HepG2 (cell line): Measurements from ENCODE around the gene TMPO. TPM values are rescaled to one million over a fixed set of nuclear protein-coding genes. Genes with fewer than 3 reads are reported as not detected.
A peak's percentile ranks its signal among the peaks of the same experiment; 100 is the strongest.

Experiments
- AGO1 ChIP-seq: fragments of 200-400 bp; formaldehyde crosslinking; IDR thresholded peaks from 2 replicates; pipeline ENCODE4 v1.6.1; 2017; ENCODE audit warnings: mild to moderate bottlenecking, low read depth, low read length, moderate library complexity; ENCODE audit not compliant: poor library complexity, severe bottlenecking
- HNRNPL ChIP-seq: fragments of 200-400 bp; formaldehyde crosslinking; IDR thresholded peaks from 2 replicates; pipeline ENCODE4 v1.6.1; 2017; ENCODE audit warnings: mild to moderate bottlenecking, low read depth, low read length
- IRF1 ChIP-seq: sonication (generic); formaldehyde crosslinking; IDR thresholded peaks from 2 replicates; pipeline ENCODE4 v1.4.0; 2020; ENCODE audit warnings: low read depth, mild to moderate bottlenecking, missing genetic modification reagents
- LRRFIP1 ChIP-seq: sonication (generic); formaldehyde crosslinking; conservative IDR thresholded peaks from 2 replicates; pipeline ENCODE4 v1.4.0; 2020; ENCODE audit warnings: missing genetic modification reagents
- MYC ChIP-seq: sonication (generic); formaldehyde crosslinking; IDR thresholded peaks from 2 replicates; pipeline ENCODE4 v1.9.0; 2021; ENCODE audit warnings: missing genetic modification reagents, borderline replicate concordance
- ONECUT2 ChIP-seq: sonication (generic); formaldehyde crosslinking; IDR thresholded peaks from 2 replicates; pipeline ENCODE4 v1.4.0; 2020; ENCODE audit warnings: missing genetic modification reagents
- PITX1 ChIP-seq: sonication (generic); formaldehyde crosslinking; IDR thresholded peaks from 2 replicates; pipeline ENCODE4 v1.5.1; 2020; ENCODE audit warnings: mild to moderate bottlenecking, missing genetic modification reagents
- SETDB1 ChIP-seq: sonication (generic); formaldehyde crosslinking; IDR thresholded peaks from 2 replicates; pipeline ENCODE4 v1.5.1; 2020; ENCODE audit warnings: missing genetic modification reagents, mild to moderate bottlenecking, borderline replicate concordance
- SP5 ChIP-seq: IDR thresholded peaks from 2 replicates; pipeline ENCODE4 v1.6.1; 2016; ENCODE audit warnings: low read depth, borderline replicate concordance
- TRAFD1 ChIP-seq: sonication (generic); formaldehyde crosslinking; IDR thresholded peaks from 2 replicates; pipeline ENCODE4 v1.5.1; 2020; ENCODE audit warnings: missing genetic modification reagents, mild to moderate bottlenecking, borderline replicate concordance
- ZBTB20 ChIP-seq: sonication (generic); formaldehyde crosslinking; IDR thresholded peaks from 2 replicates; pipeline ENCODE4 v1.8.1; 2023; ENCODE audit warnings: missing genetic modification reagents, low read depth, mild to moderate bottlenecking, borderline replicate concordance
- ZNF773 ChIP-seq: sonication (generic); formaldehyde crosslinking; IDR thresholded peaks from 2 replicates; pipeline ENCODE4 v1.4.0; 2020; ENCODE audit warnings: missing genetic modification reagents, borderline replicate concordance
- ZNF788 ChIP-seq: sonication (generic); formaldehyde crosslinking; IDR thresholded peaks from 2 replicates; pipeline ENCODE4 v1.5.0; 2020; ENCODE audit warnings: mild to moderate bottlenecking, missing genetic modification reagents, borderline replicate concordance
- polyA plus RNA-seq, 8 experiments: library from polyadenylated mRNA; depleted of rRNA in 3 of 8; stranded (reverse) in 7 of 8; unstranded in 1 of 8; fragments of >200 nt; fragmentation: Illumina TruSeq in 4 of 8; extraction: Trizol in 4 of 8; gene quantifications; 2 replicates each; pipeline versions ENCODE4 v1.2.1 to v1.2.3, GENCODE V29; 2011 to 2016; ENCODE audit warnings: low read depth in 4 of 8, missing spikeins in 1 of 8, mixed read lengths in 1 of 8; ENCODE audit not compliant: insufficient read depth in 1 of 8
- total RNA-seq, 5 experiments: library from RNA; depleted of rRNA; stranded (reverse); fragments of >200 nt; fragmentation: Illumina TruSeq; extraction: Trizol; gene quantifications; 2 replicates each; pipeline ENCODE4 v1.2.3, GENCODE V29; 2016; ENCODE audit warnings: low read depth in 1 of 5
- TF ChIP-seq, protein P1 (sequence below): IDR thresholded peaks from 2 replicates; pipeline ENCODE4 v1.6.1; 2016; ENCODE audit warnings: control low read depth
- TF ChIP-seq, protein P2 (sequence below): sonication (generic); formaldehyde crosslinking; IDR thresholded peaks from 2 replicates; pipeline ENCODE4 v1.4.0; 2020; ENCODE audit warnings: missing genetic modification reagents
- TF ChIP-seq, protein P3 (sequence below): IDR thresholded peaks from 2 replicates; pipeline ENCODE4 v1.6.1; 2016; ENCODE audit warnings: low read depth

TMPO gene
- total and polyA plus RNA-seq, 2 of the 13 experiments (the other 11 are each of a cell fraction or from before 2014, with no cell fraction given), result 24.2 to 167 TPM

- TF ChIP-seq IRF1 (CRISPR knock-in tag), result no peak
- TF ChIP-seq PITX1 (CRISPR knock-in tag), result no peak
- no peak for TF ChIP-seq SP5
- no peak for TF ChIP-seq ZNF773
- TF ChIP-seq, protein P1, sequence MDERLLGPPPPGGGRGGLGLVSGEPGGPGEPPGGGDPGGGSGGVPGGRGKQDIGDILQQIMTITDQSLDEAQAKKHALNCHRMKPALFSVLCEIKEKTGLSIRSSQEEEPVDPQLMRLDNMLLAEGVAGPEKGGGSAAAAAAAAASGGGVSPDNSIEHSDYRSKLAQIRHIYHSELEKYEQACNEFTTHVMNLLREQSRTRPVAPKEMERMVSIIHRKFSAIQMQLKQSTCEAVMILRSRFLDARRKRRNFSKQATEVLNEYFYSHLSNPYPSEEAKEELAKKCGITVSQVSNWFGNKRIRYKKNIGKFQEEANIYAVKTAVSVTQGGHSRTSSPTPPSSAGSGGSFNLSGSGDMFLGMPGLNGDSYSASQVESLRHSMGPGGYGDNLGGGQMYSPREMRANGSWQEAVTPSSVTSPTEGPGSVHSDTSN (CRISPR knock-in tag), result no peak
- TF ChIP-seq LRRFIP1 (CRISPR knock-in tag), result no peak
- TF ChIP-seq HNRNPL, result no peak
- no peak for TF ChIP-seq ONECUT2 (CRISPR knock-in tag)
- TF ChIP-seq TRAFD1 (CRISPR knock-in tag), result no peak
- no peak for TF ChIP-seq AGO1
- TF ChIP-seq, protein P2, sequence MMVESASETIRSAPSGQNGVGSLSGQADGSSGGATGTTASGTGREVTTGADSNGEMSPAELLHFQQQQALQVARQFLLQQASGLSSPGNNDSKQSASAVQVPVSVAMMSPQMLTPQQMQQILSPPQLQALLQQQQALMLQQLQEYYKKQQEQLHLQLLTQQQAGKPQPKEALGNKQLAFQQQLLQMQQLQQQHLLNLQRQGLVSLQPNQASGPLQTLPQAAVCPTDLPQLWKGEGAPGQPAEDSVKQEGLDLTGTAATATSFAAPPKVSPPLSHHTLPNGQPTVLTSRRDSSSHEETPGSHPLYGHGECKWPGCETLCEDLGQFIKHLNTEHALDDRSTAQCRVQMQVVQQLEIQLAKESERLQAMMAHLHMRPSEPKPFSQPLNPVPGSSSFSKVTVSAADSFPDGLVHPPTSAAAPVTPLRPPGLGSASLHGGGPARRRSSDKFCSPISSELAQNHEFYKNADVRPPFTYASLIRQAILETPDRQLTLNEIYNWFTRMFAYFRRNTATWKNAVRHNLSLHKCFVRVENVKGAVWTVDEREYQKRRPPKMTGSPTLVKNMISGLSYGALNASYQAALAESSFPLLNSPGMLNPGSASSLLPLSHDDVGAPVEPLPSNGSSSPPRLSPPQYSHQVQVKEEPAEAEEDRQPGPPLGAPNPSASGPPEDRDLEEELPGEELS, result no peak
- TF ChIP-seq ZBTB20 (CRISPR knock-in tag), result no peak
- peak; percentile 18; the same call in 1 of the 2 replicates for TF ChIP-seq ZNF788 (CRISPR knock-in tag)
- TF ChIP-seq SETDB1 (CRISPR knock-in tag), result no peak
- no peak for TF ChIP-seq MYC (CRISPR knock-in tag)
- TF ChIP-seq, protein P3, sequence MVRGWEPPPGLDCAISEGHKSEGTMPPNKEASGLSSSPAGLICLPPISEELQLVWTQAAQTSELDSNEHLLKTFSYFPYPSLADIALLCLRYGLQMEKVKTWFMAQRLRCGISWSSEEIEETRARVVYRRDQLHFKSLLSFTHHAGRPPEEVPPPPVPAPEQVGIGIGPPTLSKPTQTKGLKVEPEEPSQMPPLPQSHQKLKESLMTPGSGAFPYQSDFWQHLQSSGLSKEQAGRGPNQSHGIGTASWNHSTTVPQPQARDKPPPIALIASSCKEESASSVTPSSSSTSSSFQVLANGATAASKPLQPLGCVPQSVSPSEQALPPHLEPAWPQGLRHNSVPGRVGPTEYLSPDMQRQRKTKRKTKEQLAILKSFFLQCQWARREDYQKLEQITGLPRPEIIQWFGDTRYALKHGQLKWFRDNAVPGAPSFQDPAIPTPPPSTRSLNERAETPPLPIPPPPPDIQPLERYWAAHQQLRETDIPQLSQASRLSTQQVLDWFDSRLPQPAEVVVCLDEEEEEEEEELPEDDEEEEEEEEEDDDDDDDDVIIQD, result no peak
Observed at GRCh38 chr12:98594050-98594835, 78.9 kb downstream of the TMPO start (continued).
